Neutrophil (primary cell): ENCODE measurements around the gene NCAPG2.

ENCODE experiments used
- H3K27ac ChIP-seq: fragments of 200-600 bp; sonication (generic); 2 replicates; pipeline ENCODE4 v1.5.1; 2016; ENCODE audit warnings: mild to moderate bottlenecking, moderate library complexity
- H3K27me3 ChIP-seq: fragments of 200-600 bp; sonication (generic); 2 replicates; pipeline ENCODE4 v1.6.0; 2016; ENCODE audit warnings: mild to moderate bottlenecking
- H3K36me3 ChIP-seq: fragments of 200-600 bp; sonication (generic); 2 replicates; pipeline ENCODE4 v1.5.1; 2017
- H3K4me1 ChIP-seq, 2 experiments: fragments of 200-600 bp in 1 of 2; sonication (generic) in 1 of 2; 1 replicate in 1 of 2; 2 replicates in 1 of 2; pipeline versions ENCODE4 v1.5.1 to v1.6.1; 2013 to 2016; ENCODE audit warnings: low read depth in 1 of 2, low read length in 1 of 2, mild to moderate bottlenecking in 1 of 2, moderate library complexity in 1 of 2; ENCODE audit not compliant: control insufficient read depth in 1 of 2, insufficient read depth in 1 of 2
- H3K4me3 ChIP-seq, 2 experiments: fragments of 200-600 bp in 1 of 2; sonication (generic) in 1 of 2; 1 replicate in 1 of 2; 2 replicates in 1 of 2; pipeline ENCODE4 v1.5.1; 2013 to 2016; ENCODE audit warnings: low read depth in 1 of 2, low read length in 1 of 2, mild to moderate bottlenecking in 1 of 2, moderate library complexity in 1 of 2
- H3K9me3 ChIP-seq: fragments of 200-600 bp; sonication (generic); 2 replicates; pipeline ENCODE4 v1.5.1; 2016
- CTCF ChIP-seq: fragments of 200-600 bp; sonication (generic); IDR thresholded peaks from 2 replicates; pipeline ENCODE4 v1.5.1; 2016; ENCODE audit warnings: antibody characterized with exemption

NCAPG2 gene

DNA sequence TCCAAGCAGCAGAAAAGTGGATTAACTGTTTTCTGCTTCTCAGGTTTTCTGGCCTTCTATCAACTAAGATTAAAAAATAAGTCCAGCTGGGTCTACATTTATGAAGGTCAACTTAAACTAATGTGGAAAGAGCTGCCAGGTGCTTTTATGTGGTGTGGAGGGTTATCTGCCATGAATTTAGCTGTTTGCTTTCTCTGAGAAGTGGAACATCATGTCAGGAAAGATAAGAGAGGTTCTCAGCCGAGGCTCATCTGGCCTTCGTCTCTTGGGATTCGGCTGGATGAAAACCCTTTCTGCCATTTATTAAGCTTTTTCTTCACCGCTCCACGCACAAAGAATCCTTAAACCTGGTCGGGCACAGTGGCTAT, 122.5 kb downstream of the NCAPG2 start:
- H3K9me3 ChIP-seq: no peaks in the 10 kb centered on the region
- H3K4me1 ChIP-seq: no peaks in the 10 kb centered on the region
- H3K27ac ChIP-seq: no peak overlapping the region
- peaks cover 37% of the 10 kb centered on the region for H3K27me3 ChIP-seq
- no peak for TF ChIP-seq CTCF
- no peaks in the 10 kb centered on the region for H3K36me3 ChIP-seq
- H3K4me3 ChIP-seq: no peak overlapping the region

DNA sequence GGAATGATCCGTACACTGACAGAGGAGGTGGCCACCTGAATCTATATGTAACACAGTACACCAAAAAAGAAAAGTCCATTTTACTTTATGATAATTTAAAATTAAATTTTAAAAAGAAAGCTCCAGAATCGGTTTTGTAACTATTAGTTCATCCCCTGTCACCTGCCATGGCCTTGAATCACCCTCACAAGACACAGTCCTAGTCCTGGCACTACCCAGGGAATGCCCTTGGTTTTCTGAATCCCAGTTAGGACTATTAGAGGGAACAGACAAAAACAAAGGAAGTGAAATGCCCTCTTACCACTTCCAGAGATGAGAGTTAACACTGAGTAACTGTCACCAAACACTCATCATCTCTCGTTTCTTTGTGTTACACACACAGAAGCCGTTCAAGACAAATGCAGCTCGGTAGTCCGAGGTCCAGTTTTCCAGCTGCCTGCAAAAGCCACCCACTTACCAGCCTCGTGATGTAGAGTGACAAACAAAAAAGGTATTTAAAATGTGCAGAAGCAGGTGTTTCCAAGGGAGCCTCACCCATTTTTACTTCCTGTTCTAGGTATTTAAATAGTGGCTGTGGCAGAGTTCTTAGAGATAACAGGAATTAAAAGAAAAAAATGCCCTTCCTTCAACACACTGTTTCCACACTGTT, 123.0 kb downstream of the NCAPG2 start:
- Histone ChIP-seq H3K4me1 (no peaks in the 10 kb centered on the region), H3K36me3 (no peaks in the 10 kb centered on the region), H3K4me3 (no peak overlapping the region), H3K27ac (no peak overlapping the region), H3K27me3 (peaks cover 32% of the 10 kb centered on the region), H3K9me3 (no peaks in the 10 kb centered on the region)
- no peak for TF ChIP-seq CTCF
